A673 (cell line): ENCODE measurements around the gene APBA1. TPM values are rescaled to one million over a fixed set of nuclear protein-coding genes. Genes with fewer than 3 reads are reported as not detected.
"Not testable (repeated sequence)": the region's sequence is repeated elsewhere in the genome, so short reads cannot be mapped to it uniquely, and the experiment has no call there.

Experiments
- BruUV-seq: library from RNA; stranded (reverse); fragments of 400-500 nt; replicated peaks from 2 replicates; lab custom pipeline; 2021; lab: Mats Ljungman, UMichigan
- CTCF ChIA-PET: fragments of 300-600 bp; sonication (Branson Sonifier 250); formaldehyde crosslinking; loops from one replicate; lab custom pipeline; 2022; ENCODE audit warnings: antibody characterized with exemption; lab: Charles Lee
- POLR2A ChIA-PET: fragments of 300-600 bp; sonication (Branson Sonifier 250); formaldehyde crosslinking; loops from one replicate; lab custom pipeline; 2022; ENCODE audit warnings: antibody characterized with exemption; ENCODE audit not compliant: low non-redundant PET; lab: Charles Lee
- DNase-seq: peaks from one replicate; pipeline ENCODE4 v3.0.0-alpha.2; 2015; ENCODE audit warnings: low spot score
- H3K27ac ChIP-seq: fragments of 200-600 bp; sonication (generic); 2 replicates; pipeline ENCODE4 v1.5.1; 2016; ENCODE audit warnings: mixed run types, low read depth, mild to moderate bottlenecking, mixed read lengths, antibody characterized with exemption, low read length; ENCODE audit not compliant: poor library complexity, severe bottlenecking
- H3K27me3 ChIP-seq: fragments of 200-600 bp; sonication (generic); replicated peaks from 2 replicates; pipeline ENCODE4 v1.6.1; 2017; ENCODE audit warnings: mixed run types, low read depth, mild to moderate bottlenecking, mixed read lengths, antibody characterized with exemption, low read length; ENCODE audit not compliant: insufficient read depth, poor library complexity
- H3K36me3 ChIP-seq: fragments of 200-600 bp; sonication (generic); 2 replicates; pipeline ENCODE4 v1.6.1; 2016; ENCODE audit warnings: mixed run types, mild to moderate bottlenecking, mixed read lengths, antibody characterized with exemption, low read length; ENCODE audit not compliant: insufficient read depth, poor library complexity, severe bottlenecking
- H3K4me1 ChIP-seq: fragments of 200-600 bp; sonication (generic); 2 replicates; pipeline ENCODE4 v1.6.1; 2017; ENCODE audit warnings: mixed run types, mild to moderate bottlenecking, mixed read lengths, antibody characterized with exemption, low read length; ENCODE audit not compliant: insufficient read depth, poor library complexity, severe bottlenecking
- H3K4me3 ChIP-seq: fragments of 200-600 bp; sonication (generic); 2 replicates; pipeline ENCODE4 v1.5.1; 2016; ENCODE audit warnings: low read depth, mixed run types, mild to moderate bottlenecking, mixed read lengths, low read length; ENCODE audit not compliant: poor library complexity, severe bottlenecking
- H3K9me3 ChIP-seq: fragments of 200-600 bp; sonication (generic); 2 replicates; pipeline ENCODE4 v1.6.1; 2016; ENCODE audit warnings: mixed run types, low read depth, mild to moderate bottlenecking, mixed read lengths, antibody characterized with exemption, low read length; ENCODE audit not compliant: poor library complexity, severe bottlenecking
- EZH2 ChIP-seq: fragments of 200-600 bp; sonication (generic); IDR thresholded peaks from 2 replicates; pipeline ENCODE4 v1.6.1; 2017; ENCODE audit warnings: borderline replicate concordance, low read depth, mild to moderate bottlenecking, mixed read lengths, antibody characterized with exemption, low read length; ENCODE audit not compliant: poor library complexity, severe bottlenecking
- intact Hi-C: fragments of 100-400 bp; cut with micrococcal nuclease; formaldehyde crosslinking; loops from one replicate; pipeline ENCODE4 v1.10.0; 2022; ENCODE audit not compliant: unreplicated experiment
- total RNA-seq: library from RNA; stranded (reverse); gene quantifications from 2 replicates; pipeline ENCODE4 v1.2.3, GENCODE V29; 2021
- TF ChIP-seq, protein P1 (sequence below): fragments of 300-800, 200-600 bp; sonication (generic); conservative IDR thresholded peaks from 2 replicates; pipeline ENCODE4 v1.5.1; 2017; ENCODE audit warnings: low read depth, mild to moderate bottlenecking, antibody characterized with exemption, low read length, moderate library complexity, mixed read lengths

Gene APBA1
- total RNA-seq, 1 experiment from 2014 or later: 0.13 TPM

DNA sequence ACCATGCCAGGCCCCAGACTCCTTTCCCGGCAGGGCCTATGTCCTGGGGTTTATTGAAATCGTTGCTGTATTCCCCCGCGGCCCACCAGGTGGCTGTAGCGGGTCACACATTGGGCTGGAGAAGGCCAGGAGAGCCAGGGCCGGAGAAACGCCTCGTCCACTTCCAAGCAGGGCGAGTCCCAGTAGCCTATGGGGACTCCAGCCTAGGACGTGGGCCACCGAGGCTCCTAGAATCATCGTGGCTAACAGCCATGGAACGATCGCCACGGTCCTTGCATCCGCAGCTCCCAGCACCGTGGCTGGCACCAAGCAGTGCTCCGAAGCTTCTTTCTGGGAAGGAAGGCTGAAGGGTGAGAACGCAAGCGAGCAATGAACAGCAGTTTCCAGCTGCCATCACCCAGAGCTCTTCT is 259.4 kb downstream of the APBA1 start:
- no peaks in the 10 kb centered on the region for H3K9me3 ChIP-seq
- no TSS peak for BruUV-seq
- H3K27ac ChIP-seq: no peak overlapping the region
- peak; percentile 39 for DNase-seq
- POLR2A ChIA-PET: no interaction called here
- intact Hi-C loops: no loop called here
- CTCF ChIA-PET: no interaction called here
- TF ChIP-seq, protein P1, sequence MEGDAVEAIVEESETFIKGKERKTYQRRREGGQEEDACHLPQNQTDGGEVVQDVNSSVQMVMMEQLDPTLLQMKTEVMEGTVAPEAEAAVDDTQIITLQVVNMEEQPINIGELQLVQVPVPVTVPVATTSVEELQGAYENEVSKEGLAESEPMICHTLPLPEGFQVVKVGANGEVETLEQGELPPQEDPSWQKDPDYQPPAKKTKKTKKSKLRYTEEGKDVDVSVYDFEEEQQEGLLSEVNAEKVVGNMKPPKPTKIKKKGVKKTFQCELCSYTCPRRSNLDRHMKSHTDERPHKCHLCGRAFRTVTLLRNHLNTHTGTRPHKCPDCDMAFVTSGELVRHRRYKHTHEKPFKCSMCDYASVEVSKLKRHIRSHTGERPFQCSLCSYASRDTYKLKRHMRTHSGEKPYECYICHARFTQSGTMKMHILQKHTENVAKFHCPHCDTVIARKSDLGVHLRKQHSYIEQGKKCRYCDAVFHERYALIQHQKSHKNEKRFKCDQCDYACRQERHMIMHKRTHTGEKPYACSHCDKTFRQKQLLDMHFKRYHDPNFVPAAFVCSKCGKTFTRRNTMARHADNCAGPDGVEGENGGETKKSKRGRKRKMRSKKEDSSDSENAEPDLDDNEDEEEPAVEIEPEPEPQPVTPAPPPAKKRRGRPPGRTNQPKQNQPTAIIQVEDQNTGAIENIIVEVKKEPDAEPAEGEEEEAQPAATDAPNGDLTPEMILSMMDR: peak; percentile 54
- no peak for TF ChIP-seq EZH2
- H3K27me3 ChIP-seq: no peaks in the 10 kb centered on the region
- no peaks in the 10 kb centered on the region for H3K36me3 ChIP-seq
- H3K4me3 ChIP-seq: no peak overlapping the region
- no peaks in the 10 kb centered on the region for H3K4me1 ChIP-seq

DNA sequence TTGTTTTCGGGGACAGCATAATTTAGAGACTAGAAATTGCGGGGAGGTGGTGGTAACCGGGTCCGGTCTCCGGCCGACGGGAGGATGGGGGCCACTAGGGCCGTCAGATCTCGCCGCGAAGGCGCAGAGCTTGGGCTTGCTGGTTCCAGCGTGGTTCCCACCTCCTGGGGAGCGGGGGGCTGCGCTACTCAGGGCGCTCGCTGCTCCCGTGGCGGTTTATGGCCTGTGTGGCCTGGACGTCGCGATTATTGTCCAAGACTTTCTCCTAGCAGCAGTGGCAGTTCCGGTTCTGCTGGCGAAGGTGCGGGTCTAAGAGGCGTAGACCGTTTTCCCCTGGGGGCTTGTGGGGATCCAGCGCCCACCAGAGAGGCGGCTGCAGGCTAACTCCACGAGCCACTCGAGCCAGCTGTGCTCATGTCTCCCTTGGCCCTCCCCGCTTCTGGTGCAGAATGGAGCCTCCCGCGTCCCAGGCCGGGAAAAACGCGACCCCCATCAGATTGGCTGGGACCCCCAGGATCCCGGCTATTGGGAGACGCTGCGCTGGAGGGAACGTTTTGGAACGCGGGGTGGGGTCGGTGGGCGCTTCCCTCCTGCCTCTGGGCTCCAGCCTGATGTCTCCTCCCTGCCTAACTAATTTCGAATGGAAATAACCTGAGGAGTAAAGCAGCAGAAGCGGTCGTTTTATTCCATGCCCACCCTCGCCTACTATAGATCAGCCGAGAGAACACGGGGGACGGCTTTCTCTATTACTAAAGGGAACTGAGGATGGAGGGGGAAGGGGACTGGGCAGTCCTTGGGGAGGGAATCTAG is 260.0 kb downstream of the APBA1 start:
- Histone ChIP-seq H3K9me3 (no peaks in the 10 kb centered on the region), H3K4me3 (no peak overlapping the region), H3K27me3 (no peaks in the 10 kb centered on the region), H3K4me1 (no peaks in the 10 kb centered on the region), H3K27ac (no peak overlapping the region), H3K36me3 (no peaks in the 10 kb centered on the region)
- DNase-seq: no peak
- intact Hi-C loops: no loop called here
- TF ChIP-seq EZH2: no peak
- TF ChIP-seq, protein P1: no peak
- CTCF ChIA-PET: no interaction called here
- POLR2A ChIA-PET: no interaction called here
- no TSS peak for BruUV-seq

DNA sequence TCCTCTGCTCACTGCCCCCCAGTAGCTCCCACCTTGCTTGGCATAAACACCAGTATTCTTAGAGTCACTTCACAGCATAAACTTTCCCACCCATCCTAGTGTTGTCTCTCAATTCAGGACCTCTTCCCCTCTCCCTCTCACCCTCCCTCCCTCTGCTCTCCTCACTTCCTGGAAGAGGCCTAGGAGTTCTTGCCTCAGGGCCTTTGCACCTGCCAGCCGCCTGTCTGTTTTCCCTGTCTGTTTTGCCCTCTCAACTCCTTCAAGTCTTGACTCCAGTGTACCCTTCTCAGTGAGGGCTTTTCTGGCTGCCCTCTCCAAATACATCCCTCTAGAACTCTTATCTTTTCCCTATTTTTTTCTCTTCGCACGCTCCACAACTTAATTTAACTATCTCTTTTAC is 260.9 kb downstream of the APBA1 start:
- Histone ChIP-seq H3K27me3 (no peaks in the 10 kb centered on the region), H3K4me1 (no peaks in the 10 kb centered on the region), H3K9me3 (no peaks in the 10 kb centered on the region), H3K4me3 (no peak overlapping the region), H3K36me3 (no peaks in the 10 kb centered on the region), H3K27ac (no peak overlapping the region)
- intact Hi-C loops: no loop called here
- CTCF ChIA-PET: no interaction called here
- BruUV-seq: no TSS peak
- no peak for DNase-seq
- POLR2A ChIA-PET: no interaction called here
- TF ChIP-seq, protein P1: no peak
- no peak for TF ChIP-seq EZH2

GRCh38 chr9:69409936-69410335 is 262.2 kb downstream of the APBA1 start:
- H3K36me3 ChIP-seq, H3K27ac ChIP-seq, H3K27me3 ChIP-seq, BruUV-seq, POLR2A ChIA-PET, DNase-seq, H3K9me3 ChIP-seq, H3K4me3 ChIP-seq, CTCF ChIA-PET, H3K4me1 ChIP-seq: not testable (repeated sequence)
- intact Hi-C loops: loop anchor here (10.0 kb wide), 1 partner anchor 65 kb away; no protein-coding TSS in a partner anchor
